Occipital lobe (tissue), 2 donors: ENCODE results near the gene PARD6G. TPM values are rescaled to one million over a fixed set of nuclear protein-coding genes. Genes with fewer than 3 reads are reported as not detected.
A peak's percentile ranks its signal among the peaks of the same experiment; 100 is the strongest.
"Not testable (repeated sequence)": the region's sequence is repeated elsewhere in the genome, so short reads cannot be mapped to it uniquely, and the experiment has no call there.

Experiments
- DNase-seq: peaks from one replicate; lab custom pipeline; 2025; lab: John Stamatoyannopoulos, UW
- total RNA-seq: library from RNA; depleted of rRNA; stranded (reverse); fragments of >200 nt; gene quantifications from one replicate; pipeline ENCODE4 v1.2.3, GENCODE V29; 2014

PARD6G gene
- total RNA-seq, 1 donor from 2014 or later, result 9.5 TPM

GRCh38 chr18:80172056-80172455 is 75.3 kb downstream of the PARD6G start:
- DNase-seq, result no peak

- no peak for DNase-seq
These were observed 76.1 kb downstream of the PARD6G start for GRCh38 chr18:80171054-80171872.

DNA sequence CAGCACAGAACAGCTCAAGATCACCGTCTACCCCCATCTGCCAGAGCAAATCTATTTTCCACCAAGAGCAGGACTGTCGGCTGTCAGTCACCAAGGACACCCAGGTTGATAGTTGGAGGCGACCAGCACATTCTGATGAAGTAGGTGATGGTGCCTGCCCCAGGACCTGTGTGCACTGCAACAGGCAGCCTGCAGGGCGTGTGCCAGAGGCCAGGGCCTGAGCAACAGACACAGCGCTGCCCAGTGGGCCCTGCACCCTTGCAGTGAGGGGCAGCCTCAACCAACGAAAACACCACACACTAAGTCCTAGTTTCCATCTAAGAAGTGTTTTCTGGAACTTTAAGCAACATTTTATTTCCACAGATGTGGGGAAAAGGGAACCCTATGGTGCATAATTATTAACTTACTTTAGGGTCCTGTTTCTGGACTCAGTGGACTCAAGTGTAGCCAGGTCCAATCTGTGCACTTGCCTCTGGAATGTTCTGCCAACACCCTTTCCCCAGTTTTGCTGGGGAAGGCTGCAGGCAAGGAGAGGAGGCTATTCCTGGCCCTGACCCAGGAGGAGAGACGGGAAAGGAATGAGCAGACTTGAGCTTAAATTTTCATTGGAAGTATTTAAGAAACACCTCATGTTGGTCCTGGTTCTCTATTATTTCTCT is 76.8 kb downstream of the PARD6G start:
- no peak for DNase-seq

GRCh38 chr18:80169607-80170006 is 77.7 kb downstream of the PARD6G start:
- no peak for DNase-seq

- no peak for DNase-seq
These were observed 78.3 kb downstream of the PARD6G start for GRCh38 chr18:80168982-80169381.

DNA sequence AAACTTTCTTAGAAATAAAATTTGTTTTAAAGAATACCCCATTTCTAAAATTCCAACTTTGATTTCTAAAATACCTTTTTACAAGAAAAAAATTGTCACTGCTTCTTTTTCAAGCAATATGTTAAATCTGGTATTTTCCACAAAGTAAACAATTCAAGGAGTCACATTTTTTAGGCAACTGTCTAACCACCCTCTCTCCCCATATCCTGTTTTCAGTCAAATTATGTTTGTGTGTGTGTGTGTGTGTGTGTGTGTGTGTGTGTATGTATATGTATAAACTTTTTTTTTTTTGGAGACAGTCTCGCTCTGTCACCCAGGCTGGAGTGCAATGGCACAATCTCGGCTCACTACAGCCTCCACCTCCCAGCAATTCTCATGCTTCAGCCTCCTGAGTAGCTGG is 79.0 kb downstream of the PARD6G start:
- DNase-seq, result no peak

DNA sequence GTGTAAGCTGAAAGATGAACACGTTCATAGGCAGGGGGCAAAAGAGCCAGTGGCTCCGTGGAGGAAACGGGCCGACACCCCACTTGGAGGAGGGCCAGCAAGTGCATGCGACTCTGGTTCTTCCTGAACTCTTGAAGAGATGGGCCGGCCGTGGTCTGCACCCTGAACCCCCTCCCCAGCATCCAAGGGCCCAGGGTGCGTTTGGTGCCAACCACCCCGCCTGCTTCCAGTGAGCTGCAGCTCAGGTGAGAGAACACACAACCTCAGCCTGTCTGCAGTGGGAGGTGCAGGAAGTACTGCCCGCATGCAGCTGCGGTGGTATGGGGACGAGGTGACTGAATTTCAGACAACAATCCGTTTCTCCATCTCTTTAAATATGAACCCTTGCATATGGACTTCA is 79.4 kb downstream of the PARD6G start:
- no peak for DNase-seq

DNA sequence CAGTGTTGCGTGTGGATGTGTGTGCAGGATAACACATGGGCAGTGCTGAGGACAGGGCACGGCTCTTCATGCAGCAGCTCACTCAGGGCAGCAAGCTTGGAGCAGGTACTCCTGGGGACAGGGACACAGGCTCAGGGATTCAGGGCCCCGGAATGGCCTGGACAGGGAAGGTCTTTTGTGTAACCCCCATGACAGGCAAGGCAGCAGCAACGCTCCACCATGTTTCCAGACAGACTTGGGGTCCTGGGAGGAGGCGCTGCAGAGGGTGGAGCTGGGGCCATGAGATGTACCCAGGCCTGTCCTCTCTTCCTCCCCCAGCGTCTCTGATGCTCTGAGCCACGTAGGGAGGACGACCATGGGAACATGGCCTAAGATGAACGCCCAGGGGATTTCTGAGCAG is 80.0 kb downstream of the PARD6G start:
- no peak for DNase-seq

DNA sequence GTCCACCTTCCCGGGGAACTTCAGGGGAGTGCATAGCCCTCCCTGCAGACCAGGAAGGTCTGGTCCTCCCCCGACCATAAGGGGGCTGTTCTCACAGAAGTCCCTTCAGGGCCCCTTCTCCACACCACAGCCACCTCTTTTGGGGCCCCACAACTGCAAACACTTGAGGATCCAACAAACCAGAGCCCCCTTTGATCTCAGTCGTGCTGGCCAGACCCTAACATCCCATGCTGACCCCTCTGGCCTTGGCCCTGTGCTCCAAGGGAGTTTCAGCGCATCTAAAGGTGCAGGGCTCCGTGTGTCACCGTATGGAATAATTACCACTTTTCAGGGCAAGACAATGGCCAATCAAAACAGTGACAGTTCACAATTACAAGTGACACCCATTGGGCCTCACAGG is 80.6 kb downstream of the PARD6G start:
- DNase-seq, result no peak

DNA sequence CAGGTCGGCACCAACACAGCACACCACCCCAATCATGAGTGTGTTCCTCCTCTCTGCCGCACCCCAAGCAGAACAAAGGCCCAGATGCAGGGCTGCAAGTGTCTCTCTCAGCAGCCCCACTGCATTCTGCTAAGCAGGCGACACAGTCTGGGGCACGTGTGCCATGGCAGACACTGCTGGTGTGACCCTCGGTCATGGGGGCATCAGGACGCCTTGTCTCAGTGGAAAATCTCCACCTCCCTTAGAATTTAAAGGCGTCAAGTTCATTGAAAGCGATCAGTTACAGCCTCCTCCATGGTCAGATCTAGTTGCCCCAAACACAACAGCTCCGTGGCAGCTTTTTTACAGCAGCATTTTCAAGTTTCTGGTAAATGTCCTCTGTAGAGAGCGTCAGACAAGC is 81.1 kb downstream of the PARD6G start:
- no peak for DNase-seq

DNA sequence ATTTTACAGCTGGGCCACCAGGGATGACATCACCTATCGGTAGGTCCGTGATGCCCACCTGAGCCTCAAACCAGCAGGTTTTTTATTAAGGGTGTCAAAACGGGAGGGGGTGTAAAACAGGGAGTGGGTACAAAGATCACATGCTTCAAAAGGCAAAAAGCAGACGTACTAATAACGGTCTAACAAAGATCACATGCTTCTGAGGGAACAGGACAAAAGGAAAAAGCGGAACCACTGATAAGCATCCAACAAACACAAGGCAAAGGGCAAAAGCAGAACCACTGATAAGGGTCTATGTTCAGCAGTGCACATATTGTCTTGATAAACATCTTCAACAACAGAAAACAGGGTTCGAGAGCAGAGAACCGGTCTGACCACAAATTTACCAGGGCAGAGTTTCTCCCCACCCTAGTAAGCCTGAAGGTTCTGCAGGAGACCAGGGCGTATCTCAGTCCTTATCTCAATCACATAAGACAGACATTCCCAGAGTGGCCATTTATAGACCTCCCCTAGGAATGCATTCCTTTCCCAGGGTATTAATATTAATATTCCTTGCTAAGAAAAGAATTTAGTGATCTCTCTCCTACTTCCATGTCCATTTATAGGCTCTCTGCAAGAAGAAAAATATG is 82.5 kb downstream of the PARD6G start:
- not testable (repeated sequence) for DNase-seq

GRCh38 chr18:80163183-80163582 is 84.1 kb downstream of the PARD6G start:
- DNase-seq, result no peak

GRCh38 chr18:80161781-80162417 is 85.4 kb downstream of the PARD6G start:
- no peak for DNase-seq

DNA sequence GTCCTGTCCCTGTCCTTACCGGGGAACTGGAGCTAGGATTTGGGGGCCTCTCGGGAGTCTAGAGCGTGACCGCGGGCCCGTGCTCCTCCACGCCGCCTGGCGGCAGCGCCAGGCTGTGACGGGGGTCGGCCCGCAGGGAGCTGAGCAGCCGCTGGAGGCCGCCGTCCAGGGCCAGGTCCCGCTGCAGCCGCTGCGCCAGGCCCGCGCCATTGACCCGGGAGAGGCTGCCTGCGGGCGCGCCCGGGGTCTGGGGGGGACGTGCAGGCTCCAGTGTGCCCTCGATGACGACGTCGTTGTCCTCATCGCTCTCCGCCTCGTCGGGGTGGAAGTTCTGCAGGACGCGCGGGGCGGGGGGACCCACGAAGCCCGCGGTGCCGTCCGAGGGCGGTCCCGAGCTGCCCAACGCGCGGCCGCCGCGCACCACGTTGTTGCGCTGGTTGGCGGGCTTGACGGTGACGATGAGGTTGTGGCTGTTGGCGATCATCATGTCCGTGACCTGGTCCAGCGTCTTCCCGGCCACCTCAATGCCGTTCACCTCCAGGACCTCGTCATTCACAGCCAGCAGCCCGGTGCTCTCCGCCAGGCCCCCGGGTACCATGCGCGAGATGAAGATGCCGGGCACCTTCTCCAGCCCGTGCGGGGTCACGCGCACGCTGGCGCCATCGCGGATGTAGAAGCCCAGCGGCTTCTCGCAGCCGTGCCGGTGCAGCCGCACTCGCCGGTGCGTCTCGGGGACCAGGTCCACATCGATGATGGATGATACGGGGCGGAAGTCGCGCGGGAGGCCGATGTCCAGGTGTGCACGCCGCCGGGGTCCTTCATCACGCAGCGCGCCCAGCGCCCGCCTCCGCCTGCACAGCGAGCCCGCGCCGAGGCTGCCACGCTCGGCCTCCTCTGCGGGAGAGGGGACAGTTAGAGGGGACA is 87.3 kb downstream of the PARD6G start:
- no peak for DNase-seq

DNA sequence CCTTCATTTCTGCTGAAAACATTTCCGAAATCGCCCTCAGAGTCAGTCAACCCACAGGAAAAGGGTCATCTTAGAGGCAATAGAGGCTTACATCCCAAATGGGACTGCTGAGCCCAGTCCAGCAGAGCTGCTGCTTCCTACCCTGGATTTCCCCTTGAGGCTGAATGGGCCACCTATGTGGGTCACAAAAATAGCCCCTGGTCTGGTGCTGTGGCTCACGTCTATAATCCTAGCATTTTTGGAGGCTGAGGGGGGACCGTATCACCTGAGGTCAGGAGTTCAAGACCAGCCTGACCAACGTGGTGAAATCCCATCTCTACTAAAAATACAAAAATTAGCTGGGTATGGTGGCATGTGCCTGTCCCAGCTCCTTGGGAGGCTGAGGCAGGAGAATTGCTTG is 88.9 kb downstream of the PARD6G start:
- DNase-seq, result no peak

GRCh38 chr18:80157708-80158343 is 89.5 kb downstream of the PARD6G start:
- DNase-seq, result peak; percentile 36

DNA sequence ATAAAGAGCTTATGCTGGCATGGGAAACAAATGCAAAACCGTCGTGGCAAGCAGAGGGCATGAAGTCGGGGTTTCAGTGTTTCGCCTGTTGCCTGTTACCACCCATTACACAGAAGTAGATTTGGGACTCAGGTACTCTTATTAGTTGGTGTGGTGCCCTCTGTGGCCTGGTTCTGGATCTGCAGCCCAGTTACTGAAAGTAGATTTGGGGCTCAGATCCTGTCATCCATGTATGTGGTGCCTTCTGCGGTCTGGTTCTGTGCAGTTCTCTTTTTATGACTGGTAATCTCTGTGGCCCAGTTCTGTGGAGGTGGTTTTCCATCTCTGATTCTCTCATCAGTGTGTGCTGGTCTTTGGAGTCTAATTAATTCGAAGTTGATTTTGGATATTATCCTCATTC is 93.0 kb downstream of the PARD6G start:
- no peak for DNase-seq

GRCh38 chr18:80149667-80150066 is 97.6 kb downstream of the PARD6G start:
- DNase-seq, result no peak

GRCh38 chr18:80148326-80149199 is 98.8 kb downstream of the PARD6G start:
- DNase-seq, result no peak
